ENCODE results near the gene ARL14EPL.

GRCh38 chr5:116035123-116035522, 2.9 kb downstream of the ARL14EPL start:
- TF ChIP-seq POLR2A (IDR thresholded peaks at IDR 0.05) (no peak), CTCF (IDR thresholded peaks at IDR 0.05) (no peak)
